H1 (cell line): ENCODE data around the gene PHLPP2. TPM values are rescaled to one million over a fixed set of nuclear protein-coding genes. Genes with fewer than 3 reads are reported as not detected.

Source experiments
- CTCF ChIA-PET: fragments of 300-600 bp; sonication (Branson Sonifier 250); formaldehyde crosslinking; loops from one replicate; lab custom pipeline; 2021; ENCODE audit not compliant: partially characterized antibody; lab: Charles Lee
- POLR2A ChIA-PET: fragments of 300-600 bp; sonication (Branson Sonifier 250); formaldehyde crosslinking; loops from one replicate; lab custom pipeline; 2021; ENCODE audit warnings: inconsistent platforms; ENCODE audit not compliant: partially characterized antibody; lab: Charles Lee
- DNase-seq, 2 experiments: peaks; one replicate each; pipeline versions ENCODE4 v3.0.0 to v3.0.0-alpha.2; 2010 to 2022; ENCODE audit warnings: low spot score in 2 of 2, low read depth in 1 of 2, mixed read lengths in 1 of 2
- FAIRE-seq: peaks from 2 replicates; lab custom pipeline; 2011; peaks lifted over from hg19 to GRCh38; lab: Jason Lieb, UNC
- H2AFZ ChIP-seq: 2 replicates; pipeline ENCODE4 v1.8.1; 2012; ENCODE audit warnings: low read length, inconsistent platforms
- H2AK5ac ChIP-seq: 2 replicates; pipeline ENCODE4 v1.6.1; 2013; ENCODE audit warnings: low read depth, low read length
- H2BK120ac ChIP-seq: replicated peaks from 2 replicates; pipeline ENCODE3; 2013; ENCODE audit warnings: low read depth, low read length, inconsistent platforms
- H2BK12ac ChIP-seq: 2 replicates; pipeline ENCODE4 v1.6.1; 2013; ENCODE audit warnings: low read depth, low read length
- H2BK15ac ChIP-seq: 2 replicates; pipeline ENCODE4 v1.6.1; 2013; ENCODE audit warnings: low read length
- H2BK20ac ChIP-seq: 2 replicates; pipeline ENCODE4 v1.6.1; 2013; ENCODE audit warnings: low read length
- H2BK5ac ChIP-seq: 2 replicates; pipeline ENCODE4 v1.6.1; 2013; ENCODE audit warnings: low read depth, low read length
- H3K14ac ChIP-seq: 2 replicates; pipeline ENCODE4 v1.6.1; 2013; ENCODE audit warnings: inconsistent platforms; ENCODE audit not compliant: insufficient read length
- H3K18ac ChIP-seq: 2 replicates; pipeline ENCODE4 v1.6.1; 2013; ENCODE audit warnings: low read length; ENCODE audit errors: extremely low read depth
- H3K23ac ChIP-seq: 2 replicates; pipeline ENCODE4 v1.6.1; 2013; ENCODE audit warnings: inconsistent platforms; ENCODE audit not compliant: insufficient read length
- H3K23me2 ChIP-seq: 2 replicates; pipeline ENCODE4 v1.6.1; 2013; ENCODE audit warnings: low read depth, low read length
- H3K27ac ChIP-seq: 2 replicates; pipeline ENCODE4 v1.6.1; 2011; ENCODE audit warnings: low read depth, low read length, inconsistent platforms
- H3K27me3 ChIP-seq, 4 experiments: replicated peaks in 1 of 4; 1 replicate in 1 of 4; 2 replicates in 3 of 4; pipeline versions ENCODE4 v1.6.1 to v1.8.1; 2011 to 2013; ENCODE audit warnings: low read length in 3 of 4, mild to moderate bottlenecking in 3 of 4, inconsistent platforms in 2 of 4, mixed read lengths in 2 of 4, moderate library complexity in 1 of 4; ENCODE audit not compliant: control insufficient read depth in 3 of 4, insufficient read depth in 3 of 4; ENCODE audit errors: extremely low read depth in 1 of 4
- H3K36me3 ChIP-seq, 4 experiments: 2 replicates each; pipeline versions ENCODE4 v1.6.1 to v1.8.1; 2011 to 2013; ENCODE audit warnings: mild to moderate bottlenecking in 4 of 4, low read length in 3 of 4, moderate library complexity in 2 of 4, control low read depth in 1 of 4, inconsistent platforms in 1 of 4; ENCODE audit not compliant: insufficient read depth in 4 of 4, control insufficient read depth in 2 of 4
- H3K4ac ChIP-seq: replicated peaks from 2 replicates; pipeline ENCODE3; 2013; ENCODE audit warnings: low read length, low read depth, mixed read lengths, inconsistent platforms; ENCODE audit not compliant: insufficient read length
- H3K4me1 ChIP-seq, 4 experiments: replicated peaks in 1 of 4; 1 replicate in 1 of 4; 2 replicates in 3 of 4; pipeline versions ENCODE4 v1.6.1 to v1.8.1; 2011 to 2013; ENCODE audit warnings: low read length in 3 of 4, inconsistent platforms in 2 of 4, mixed read lengths in 1 of 4; ENCODE audit not compliant: insufficient read depth in 4 of 4, control insufficient read depth in 3 of 4
- H3K4me2 ChIP-seq, 2 experiments: 2 replicates each; pipeline versions ENCODE4 v1.6.1 to v1.8.1; 2011 to 2013; ENCODE audit warnings: low read depth in 2 of 2, low read length in 2 of 2, control low read depth in 1 of 2, inconsistent platforms in 1 of 2, mild to moderate bottlenecking in 1 of 2; ENCODE audit not compliant: insufficient read depth in 1 of 2
- H3K4me3 ChIP-seq, 4 experiments: fragments of 200-600, 300-600 bp in 1 of 4; sonication (generic), shearing (Covaris generic), sonication (Bioruptor Twin) in 1 of 4; 2 replicates each; pipeline versions ENCODE4 v1.5.1 to v1.8.1; 2011 to 2016; ENCODE audit warnings: low read length in 4 of 4, low read depth in 3 of 4, control low read depth in 2 of 4, inconsistent platforms in 2 of 4, mild to moderate bottlenecking in 2 of 4, mixed read lengths in 1 of 4, moderate library complexity in 1 of 4; ENCODE audit not compliant: insufficient read depth in 2 of 4; ENCODE audit errors: extremely low read depth in 1 of 4
- H3K56ac ChIP-seq: replicated peaks from 2 replicates; pipeline ENCODE3; 2013; ENCODE audit warnings: low read depth, mild to moderate bottlenecking, mixed read lengths, low read length, inconsistent platforms; ENCODE audit not compliant: insufficient read length
- H3K79me1 ChIP-seq: 2 replicates; pipeline ENCODE4 v1.6.1; 2013; ENCODE audit warnings: low read depth, low read length, control low read depth
- H3K79me2 ChIP-seq, 2 experiments: 2 replicates each; pipeline versions ENCODE4 v1.6.1 to v1.8.1; 2012 to 2013; ENCODE audit warnings: low read length in 2 of 2, mild to moderate bottlenecking in 2 of 2, inconsistent platforms in 1 of 2; ENCODE audit not compliant: insufficient read depth in 2 of 2, control insufficient read depth in 1 of 2
- H3K9ac ChIP-seq, 4 experiments: replicated peaks in 1 of 4; 1 replicate in 1 of 4; 2 replicates in 3 of 4; pipeline versions ENCODE4 v1.6.1 to v1.8.1; 2011 to 2013; ENCODE audit warnings: low read depth in 3 of 4, low read length in 3 of 4, control low read depth in 2 of 4, mild to moderate bottlenecking in 2 of 4, moderate library complexity in 2 of 4, inconsistent platforms in 1 of 4; ENCODE audit errors: extremely low read depth in 1 of 4
- H3K9me3 ChIP-seq, 2 experiments: 2 replicates each; pipeline versions ENCODE4 v1.6.1 to v1.8.1; 2012 to 2013; ENCODE audit warnings: mild to moderate bottlenecking in 2 of 2, moderate library complexity in 2 of 2, control low read depth in 1 of 2, inconsistent platforms in 1 of 2, low read depth in 1 of 2, low read length in 1 of 2, mixed read lengths in 1 of 2; ENCODE audit not compliant: insufficient read depth in 2 of 2
- H4K20me1 ChIP-seq, 2 experiments: replicated peaks in 1 of 2; 2 replicates each; pipeline versions ENCODE3 to v1.8.1; 2011 to 2013; ENCODE audit warnings: inconsistent platforms in 2 of 2, low read length in 2 of 2, mild to moderate bottlenecking in 1 of 2; ENCODE audit not compliant: insufficient read depth in 2 of 2, control insufficient read depth in 1 of 2
- H4K5ac ChIP-seq: 2 replicates; pipeline ENCODE4 v1.6.1; 2013; ENCODE audit warnings: low read length, low read depth, mixed read lengths, inconsistent platforms; ENCODE audit not compliant: insufficient read length
- H4K8ac ChIP-seq: 2 replicates; pipeline ENCODE4 v1.8.0; 2013; ENCODE audit warnings: mild to moderate bottlenecking, moderate library complexity, low read length, inconsistent platforms; ENCODE audit not compliant: insufficient read depth; ENCODE audit errors: extremely low read depth
- H4K91ac ChIP-seq: replicated peaks from 2 replicates; pipeline ENCODE3; 2013; ENCODE audit warnings: low read length, mixed read lengths, inconsistent platforms; ENCODE audit not compliant: insufficient read length
- BCL11A ChIP-seq, 2 experiments: IDR thresholded peaks; one replicate each; pipeline ENCODE4 v1.6.1; 2011; ENCODE audit warnings: low read depth in 2 of 2, low read length in 2 of 2, mild to moderate bottlenecking in 2 of 2
- CREB1 ChIP-seq: IDR thresholded peaks from 2 replicates; pipeline ENCODE4 v1.6.1; 2012; ENCODE audit warnings: inconsistent platforms
- EZH2 ChIP-seq: fragments of 200-600 bp; sonication (generic); IDR thresholded peaks from 2 replicates; pipeline ENCODE4 v1.7.1; 2012; ENCODE audit warnings: low read depth, mild to moderate bottlenecking, moderate library complexity, low read length, inconsistent platforms; ENCODE audit not compliant: severe bottlenecking
- GTF2F1 ChIP-seq: IDR thresholded peaks from 2 replicates; pipeline ENCODE4 v1.6.1; 2012; ENCODE audit warnings: low read depth, low read length, improper control_type of control experiment, borderline replicate concordance
- MAFK ChIP-seq: IDR thresholded peaks from 2 replicates; pipeline ENCODE4 v1.6.1; 2012; ENCODE audit warnings: low read depth, mild to moderate bottlenecking, improper control_type of control experiment, low read length
- RAD21 ChIP-seq, 2 experiments: IDR thresholded peaks in 1 of 2; conservative IDR thresholded peaks in 1 of 2; 2 replicates each; pipeline ENCODE4 v1.6.1; 2011; ENCODE audit warnings: low read depth in 2 of 2, low read length in 2 of 2, improper control_type of control experiment in 1 of 2, inconsistent platforms in 1 of 2, mild to moderate bottlenecking in 1 of 2, moderate library complexity in 1 of 2
- SIN3A ChIP-seq, 2 experiments: IDR thresholded peaks in 1 of 2; conservative IDR thresholded peaks in 1 of 2; 2 replicates each; pipeline ENCODE4 v1.6.1; 2011 to 2012; ENCODE audit warnings: low read length in 2 of 2, improper control_type of control experiment in 1 of 2, low read depth in 1 of 2, mild to moderate bottlenecking in 1 of 2
- SIX5 ChIP-seq: IDR thresholded peaks from 2 replicates; pipeline ENCODE4 v1.6.1; 2011; ENCODE audit warnings: mild to moderate bottlenecking, low read depth, low read length
- TBP ChIP-seq: IDR thresholded peaks from 2 replicates; pipeline ENCODE4 v1.6.1; 2011; ENCODE audit warnings: low read depth, low read length, improper control_type of control experiment
- WGBS, 2 experiments: shearing (Covaris generic) in 1 of 2; methylation state at CpG; one replicate each; pipeline versions ENCODE4 v1.1.6 to v1.1.7; 2013 to 2015; ENCODE audit warnings: low lambda C conversion rate in 2 of 2, mixed read lengths in 2 of 2, inconsistent platforms in 1 of 2, low coverage in 1 of 2, missing lambda C conversion rate in 1 of 2; ENCODE audit not compliant: insufficient replicate concordance in 2 of 2, insufficient coverage in 1 of 2, insufficient read length in 1 of 2; ENCODE audit errors: extremely low coverage in 1 of 2, missing lambda C conversion rate in 1 of 2; 5-methylcytosine and 5-hydroxymethylcytosine counted together
- polyA plus RNA-seq, 7 experiments: library from polyadenylated mRNA; depleted of rRNA in 3 of 7; stranded (reverse) in 5 of 7; unstranded in 2 of 7; fragments of >200 nt in 5 of 7; fragments of 200-250 nt in 2 of 7; gene quantifications; 1 replicate in 5 of 7; 2 replicates in 1 of 7; 4 replicates in 1 of 7; pipeline versions ENCODE4 v1.2.1 to v1.2.3, GENCODE V29; 2011 to 2013; ENCODE audit warnings: missing spikeins in 2 of 7, mixed read lengths in 2 of 7
- total RNA-seq: library from RNA; stranded (reverse); fragmentation: NEBNext Ultra II Directional; extraction: Animal tissue kit (Norgen Biotek cat#: 25700); gene quantifications from 2 replicates; pipeline ENCODE4 v1.2.1, GENCODE V29; 2021
- TF ChIP-seq, protein P1 (sequence below): IDR thresholded peaks from 2 replicates; pipeline ENCODE4 v1.6.1; 2012; ENCODE audit warnings: low read length, inconsistent platforms

Gene PHLPP2
- total and polyA plus RNA-seq, 2 of the 8 experiments (the other 6 are each of a cell fraction or from before 2014, with no cell fraction given) = 7.3 to 12.9 TPM

- 86% methylated on average over 10 of the region's 11 CpGs; no CpG with 5 or more reads in 1 of the 2 experiments for WGBS, 2 experiments
- Histone ChIP-seq H3K23ac (no peak overlapping the region), H3K9me3 (no peaks in the 10 kb centered on the region), H2BK20ac (no peak overlapping the region), H3K56ac (no peak overlapping the region), H2BK15ac (no peak overlapping the region), H3K27ac (no peak overlapping the region), H4K8ac (no peak overlapping the region), H2BK120ac (no peak overlapping the region), H2BK12ac (no peak overlapping the region), H3K4me3 (no peak overlapping the region), H3K9ac (no peak overlapping the region), H2AFZ (no peak overlapping the region), H3K79me1 (no peaks in the 10 kb centered on the region; the same call in none of the 2 replicates), H3K18ac (no peak overlapping the region), H3K36me3 (peaks cover 2 to 38% (median 13%) of the 10 kb centered on the region in 4 experiments; a peak in 7 of 8 replicates), H3K27me3 (no peaks in the 10 kb centered on the region), H3K79me2 (peaks cover 0 to 21% of the 10 kb centered on the region in 2 experiments; a peak in 2 of 4 replicates), H4K5ac (no peak overlapping the region), H4K91ac (no peak overlapping the region), H4K20me1 (no peaks in the 10 kb centered on the region), H2BK5ac (no peak overlapping the region), H3K4ac (no peak overlapping the region), H2AK5ac (no peak overlapping the region), H3K23me2 (peaks cover 8% of the 10 kb centered on the region), H3K4me2 (no peak overlapping the region), H3K4me1 (peaks cover 0 to 12% (median 6%) of the 10 kb centered on the region in 4 experiments; a peak in 6 of 7 replicates), H3K14ac (no peak overlapping the region)
- POLR2A ChIA-PET = interaction anchor here (1.5 to 2.1 kb wide), 3 partner anchors 14 to 23 kb away, joined by 4 to 11 read pairs (median 5); no protein-coding TSS in a partner anchor
- DNase-seq (no peak), FAIRE-seq (no peak)
- CTCF ChIA-PET = interaction anchor here (0.9 to 3.2 kb wide), 5 partner anchors 8 to 89 kb away, joined by 3 to 26 read pairs (median 5); no protein-coding TSS in a partner anchor
- TF ChIP-seq, protein P1, sequence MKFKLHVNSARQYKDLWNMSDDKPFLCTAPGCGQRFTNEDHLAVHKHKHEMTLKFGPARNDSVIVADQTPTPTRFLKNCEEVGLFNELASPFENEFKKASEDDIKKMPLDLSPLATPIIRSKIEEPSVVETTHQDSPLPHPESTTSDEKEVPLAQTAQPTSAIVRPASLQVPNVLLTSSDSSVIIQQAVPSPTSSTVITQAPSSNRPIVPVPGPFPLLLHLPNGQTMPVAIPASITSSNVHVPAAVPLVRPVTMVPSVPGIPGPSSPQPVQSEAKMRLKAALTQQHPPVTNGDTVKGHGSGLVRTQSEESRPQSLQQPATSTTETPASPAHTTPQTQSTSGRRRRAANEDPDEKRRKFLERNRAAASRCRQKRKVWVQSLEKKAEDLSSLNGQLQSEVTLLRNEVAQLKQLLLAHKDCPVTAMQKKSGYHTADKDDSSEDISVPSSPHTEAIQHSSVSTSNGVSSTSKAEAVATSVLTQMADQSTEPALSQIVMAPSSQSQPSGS = no peak
- TF ChIP-seq SIX5 (no peak), MAFK (no peak), RAD21 (IDR thresholded peaks at IDR 0.05 in 1 of 2, conservative IDR thresholded peaks at IDR 0.05 in 1 of 2; ENCODE audit: low read depth in 2 of 2, low read length in 2 of 2) (no peak), GTF2F1 (no peak), SIN3A (conservative IDR thresholded peaks at IDR 0.05 in 1 of 2, IDR thresholded peaks at IDR 0.05 in 1 of 2; ENCODE audit: low read depth in 1 of 2, low read length in 2 of 2) (no peak), TBP (no peak), EZH2 (no peak), BCL11A (IDR thresholded peaks at IDR 0.05; ENCODE audit: low read depth in 2 of 2, low read length in 2 of 2) (no peak), CREB1 (no peak)
Measured at GRCh38 chr16:71629278-71630016, 95.1 kb downstream of the PHLPP2 start.
